Measurements from ENCODE around the gene ALDH3A2. TPM values are rescaled to one million over a fixed set of nuclear protein-coding genes. Genes with fewer than 3 reads are reported as not detected.

Gene ALDH3A2
- total RNA-seq (2014; rRNA removed; shearing (Covaris generic)) (41.9 and 62.1 TPM in 2 replicates), polyA plus RNA-seq (2016; fragmentation: Nextera tagmentation; extraction: Ambion mirVana) (34.1 and 36.2 TPM in 2 replicates)

GRCh38 chr17:19648475-19649273 lies at the start of gene ALDH3A2:
Gene ALDH3A2, plus strand, starts transcription at chr17:19648751. Its CDS starts 221 bp downstream, at chr17:19648972.
- Histone ChIP-seq H3K4me1 (ENCODE audit: insufficient read depth) (peaks cover 39% of the 10 kb centered on the region), H3K27me3 (replicated peaks; ENCODE audit: insufficient read depth) (no peaks in the 10 kb centered on the region), H3K4me3 (peak within 1 kb of the TSS; percentile 83), H3K9ac (peak within 1 kb of the TSS; percentile 87), H4K20me1 (ENCODE audit: insufficient read depth) (no peaks in the 10 kb centered on the region), H3K9me3 (ENCODE audit: low read depth) (no peaks in the 10 kb centered on the region), H3K27ac (peak within 1 kb of the TSS; percentile 85), H3K36me3 (ENCODE audit: low read depth) (0 out of 2 replicates have a peak, but pooled peaks cover 2% of the 10 kb centered on the region), H3K4me2 (ENCODE audit: unreplicated experiment) (peak within 1 kb of the TSS; percentile 73), H3K79me2 (ENCODE audit: insufficient read depth) (peaks cover 31% of the 10 kb centered on the region), H3K9me2 (ENCODE audit: insufficient read depth) (no peaks in the 10 kb centered on the region), H2AFZ (peak within 1 kb of the TSS; percentile 90), H3F3A (ENCODE audit: insufficient read depth) (peaks cover 37% of the 10 kb centered on the region)
- peak; percentile 98 for DNase-seq
- TF ChIP-seq EZH2 (IDR thresholded peaks at IDR 0.05; ENCODE audit: insufficient read depth, poor library complexity, severe bottlenecking) = no peak
- in situ Hi-C loops (cut with MboI) = no loop called here
- 0 to 2% methylated on average over 58 to 71 of the region's 71 CpGs for WGBS, 2 experiments (ENCODE audit: low coverage in 1 of 2, low lambda C conversion rate in 2 of 2, missing lambda C conversion rate in 2 of 2)

GRCh38 chr17:19610311-19610710 lies 38.2 kb upstream of the ALDH3A2 start:
- Histone ChIP-seq H3K4me1 (ENCODE audit: insufficient read depth) (no peaks in the 10 kb centered on the region), H3K9ac (no peak overlapping the region), H3K79me2 (ENCODE audit: insufficient read depth) (no peaks in the 10 kb centered on the region)

GRCh38 chr17:19610879-19611278 lies 37.7 kb upstream of the ALDH3A2 start:
- H3K27me3 ChIP-seq (replicated peaks; ENCODE audit: insufficient read depth) = no peaks in the 10 kb centered on the region
- no peaks in the 10 kb centered on the region for H3K9me2 ChIP-seq (ENCODE audit: insufficient read depth)
- no peaks in the 10 kb centered on the region for H3K4me1 ChIP-seq (ENCODE audit: insufficient read depth)
- 65 to 67% methylated on average over 5 of the region's 5 CpGs for WGBS, 2 experiments (ENCODE audit: low coverage in 1 of 2, low lambda C conversion rate in 2 of 2, missing lambda C conversion rate in 2 of 2)
- no peak overlapping the region for H3K4me2 ChIP-seq (ENCODE audit: unreplicated experiment)
- no peak for TF ChIP-seq EZH2phosphoT487 (IDR thresholded peaks at IDR 0.05; ENCODE audit: insufficient read depth, low read depth)
- TF ChIP-seq EZH2 (IDR thresholded peaks at IDR 0.05; ENCODE audit: insufficient read depth, poor library complexity, severe bottlenecking) = no peak
- no peak overlapping the region for H3K27ac ChIP-seq
- DNase-seq = no peak
- H3K9ac ChIP-seq = no peak overlapping the region
- no peaks in the 10 kb centered on the region for H4K20me1 ChIP-seq (ENCODE audit: insufficient read depth)
- in situ Hi-C loops (cut with MboI) = no loop called here
- no peaks in the 10 kb centered on the region for H3F3A ChIP-seq (ENCODE audit: insufficient read depth)
- H3K79me2 ChIP-seq (ENCODE audit: insufficient read depth) = no peaks in the 10 kb centered on the region
- no peak overlapping the region for H3K4me3 ChIP-seq
- H3K36me3 ChIP-seq (ENCODE audit: low read depth) = no peaks in the 10 kb centered on the region
- H2AFZ ChIP-seq = no peak overlapping the region
- H3K9me3 ChIP-seq (ENCODE audit: low read depth) = no peaks in the 10 kb centered on the region

More at GRCh38 chr17:19610311-19610710, 38.2 kb upstream of the ALDH3A2 start:
- no peak for DNase-seq
- Histone ChIP-seq H3K4me2 (ENCODE audit: unreplicated experiment) (no peak overlapping the region), H3F3A (ENCODE audit: insufficient read depth) (no peaks in the 10 kb centered on the region), H3K27ac (no peak overlapping the region), H2AFZ (no peak overlapping the region), H3K9me3 (ENCODE audit: low read depth) (no peaks in the 10 kb centered on the region), H3K36me3 (ENCODE audit: low read depth) (no peaks in the 10 kb centered on the region), H3K4me3 (no peak overlapping the region), H3K27me3 (replicated peaks; ENCODE audit: insufficient read depth) (no peaks in the 10 kb centered on the region), H4K20me1 (ENCODE audit: insufficient read depth) (no peaks in the 10 kb centered on the region), H3K9me2 (ENCODE audit: insufficient read depth) (no peaks in the 10 kb centered on the region)
- no peak for TF ChIP-seq EZH2phosphoT487 (IDR thresholded peaks at IDR 0.05; ENCODE audit: insufficient read depth, low read depth)
- no peak for TF ChIP-seq EZH2 (IDR thresholded peaks at IDR 0.05; ENCODE audit: insufficient read depth, poor library complexity, severe bottlenecking)
- in situ Hi-C loops (cut with MboI) = no loop called here
- WGBS, 2 experiments (ENCODE audit: low coverage in 1 of 2, low lambda C conversion rate in 2 of 2, missing lambda C conversion rate in 2 of 2) = 47 to 57% methylated on average over 2 of the region's 2 CpGs

- TF ChIP-seq EZH2 (IDR thresholded peaks at IDR 0.05; ENCODE audit: insufficient read depth, poor library complexity, severe bottlenecking) (no peak), EZH2phosphoT487 (IDR thresholded peaks at IDR 0.05; ENCODE audit: insufficient read depth, low read depth) (no peak)
- Histone ChIP-seq H3K27me3 (replicated peaks; ENCODE audit: insufficient read depth) (no peaks in the 10 kb centered on the region), H3F3A (ENCODE audit: insufficient read depth) (no peaks in the 10 kb centered on the region), H3K4me3 (no peak overlapping the region), H3K9me2 (ENCODE audit: insufficient read depth) (no peaks in the 10 kb centered on the region), H3K4me1 (ENCODE audit: insufficient read depth) (no peaks in the 10 kb centered on the region), H2AFZ (no peak overlapping the region), H3K9ac (no peak overlapping the region), H3K36me3 (ENCODE audit: low read depth) (no peaks in the 10 kb centered on the region), H3K27ac (no peak overlapping the region), H4K20me1 (ENCODE audit: insufficient read depth) (no peaks in the 10 kb centered on the region), H3K4me2 (ENCODE audit: unreplicated experiment) (no peak overlapping the region), H3K79me2 (ENCODE audit: insufficient read depth) (no peaks in the 10 kb centered on the region), H3K9me3 (ENCODE audit: low read depth) (no peaks in the 10 kb centered on the region)
- 82 to 84% methylated on average over 10 of the region's 10 CpGs for WGBS, 2 experiments (ENCODE audit: low coverage in 1 of 2, low lambda C conversion rate in 2 of 2, missing lambda C conversion rate in 2 of 2)
- in situ Hi-C loops (cut with MboI) = no loop called here
- DNase-seq = no peak
Measured at GRCh38 chr17:19613979-19614378, 34.6 kb upstream of the ALDH3A2 start.

Measured in GM23248 (cell line).